ENCODE measurements around the gene INSR. TPM values are rescaled to one million over a fixed set of nuclear protein-coding genes. Genes with fewer than 3 reads are reported as not detected.

The INSR gene
- total and polyA plus RNA-seq, 2 donors (not counting 3 experiments of a cell fraction or from before 2014, with no cell fraction given), result 4.9 to 19.5 TPM

DNA sequence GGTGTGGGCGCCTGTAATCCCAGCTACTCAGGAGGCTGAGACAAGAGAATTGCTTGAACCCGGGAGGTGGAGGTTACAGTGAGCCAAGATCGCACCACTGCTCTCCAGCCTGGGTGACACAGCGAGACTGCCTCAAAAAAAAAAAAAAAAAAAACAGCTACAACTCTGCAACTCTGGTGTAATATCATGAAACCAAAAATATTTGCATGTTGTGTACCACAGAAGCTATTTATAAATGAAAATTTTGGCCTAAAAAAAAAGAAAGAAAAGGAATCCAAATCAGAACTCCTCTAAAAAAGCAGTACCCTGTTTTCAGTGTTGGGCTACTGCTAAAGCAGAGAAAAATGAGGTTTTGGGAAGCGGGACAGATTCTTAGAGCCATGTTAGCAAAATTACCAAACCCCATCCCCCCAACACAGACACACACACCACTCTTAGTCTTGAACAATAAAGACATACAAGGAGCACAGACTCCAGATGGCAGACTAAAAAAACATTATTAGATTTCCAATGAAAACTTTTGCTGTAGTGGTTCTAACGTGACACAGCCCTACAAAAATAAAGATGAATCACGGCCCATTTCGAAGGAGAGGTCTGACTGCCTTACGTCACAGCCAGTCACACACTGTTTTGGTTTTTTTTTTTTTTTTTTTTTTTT, 51.5 kb downstream of the INSR start:
- DNase-seq (ENCODE audit: low read depth, low spot score) (peak; percentile 23), FAIRE-seq (no peak)
- Histone ChIP-seq H3K36me3 (ENCODE audit: control insufficient read depth in 2 of 2, extremely low read depth in 1 of 2, insufficient read depth in 2 of 2, low read length in 2 of 2) (no peaks in the 10 kb centered on the region), H3K4me1 (ENCODE audit: control insufficient read depth, extremely low read depth, insufficient read depth, low read length) (no peaks in the 10 kb centered on the region), H4K20me1 (replicated peaks; ENCODE audit: control insufficient read depth, extremely low read depth, insufficient read depth, low read length) (no peaks in the 10 kb centered on the region), H3K9me1 (replicated peaks; ENCODE audit: control insufficient read depth, extremely low read depth, insufficient read depth, low read length) (no peaks in the 10 kb centered on the region), H3K9me3 (replicated peaks; ENCODE audit: control insufficient read depth, insufficient read depth, low read length) (no peaks in the 10 kb centered on the region), H3K4me2 (ENCODE audit: insufficient read depth, low read length) (no peak overlapping the region), H3K9ac (replicated peaks; ENCODE audit: extremely low read depth, insufficient read depth, low read length) (no peak overlapping the region), H3K27me3 (ENCODE audit: control insufficient read depth in 2 of 2, insufficient read depth in 2 of 2, low read length in 2 of 2) (no peaks in the 10 kb centered on the region), H3K4me3 (replicated peaks in 1 of 3; ENCODE audit: insufficient read depth in 1 of 3, low read depth in 1 of 3, low read length in 3 of 3) (no peak overlapping the region), H3K27ac (ENCODE audit: insufficient read depth, low read depth, low read length) (no peak overlapping the region), H2AFZ (ENCODE audit: low read depth, low read length) (no peak overlapping the region), H3K79me2 (ENCODE audit: control insufficient read depth, insufficient read depth, low read length) (no peaks in the 10 kb centered on the region)
- intact Hi-C loops (cut with micrococcal nuclease), result no loop called here
- dilution Hi-C loops (cut with MboI; ENCODE audit: extremely low pct_ligation_motif_present, low sequenced_read_pairs), result no loop called here
- CTCF ChIA-PET, result interaction anchor here (0.7 kb wide), 1 partner anchor 1202 kb away, joined by 3 read pairs; the partner anchor contains the start of gene HNRNPM
- BruUV-seq (replicated peaks), result no TSS peak
- POLR2A ChIA-PET, result no interaction called here
- TF ChIP-seq GATA2 (IDR thresholded peaks at IDR 0.05; ENCODE audit: insufficient read depth, insufficient read length, low read depth, low read length) (no peak), FOS (IDR thresholded peaks at IDR 0.05; ENCODE audit: borderline replicate concordance, insufficient read depth, low read length) (no peak), EZH2 (IDR thresholded peaks at IDR 0.05; ENCODE audit: borderline replicate concordance, low read depth, low read length, severe bottlenecking) (no peak), MAX (IDR thresholded peaks at IDR 0.05; ENCODE audit: insufficient read depth, insufficient read length) (no peak), POLR2AphosphoS5 (IDR thresholded peaks at IDR 0.05; ENCODE audit: insufficient read depth, low read depth, low read length) (no peak)

DNA sequence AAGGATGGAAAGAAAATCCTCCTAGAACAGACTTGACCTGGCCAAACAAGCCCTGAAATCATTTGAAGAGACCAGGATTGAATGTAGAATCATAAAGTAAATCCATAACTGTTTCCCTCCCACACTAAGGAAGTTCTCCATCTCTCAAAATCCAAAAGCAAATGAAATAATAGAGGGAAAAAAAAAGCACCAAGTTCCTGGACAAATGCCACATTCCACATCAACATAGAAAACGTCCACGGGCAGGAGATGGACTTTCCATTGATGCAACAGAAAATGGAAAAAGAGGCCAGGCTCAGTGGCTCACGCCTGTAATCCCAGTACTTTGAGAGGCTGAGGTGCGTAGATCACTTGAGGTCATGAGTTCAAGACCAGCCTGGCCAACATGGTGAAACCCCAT, 56.2 kb downstream of the INSR start:
- TF ChIP-seq POLR2A (IDR thresholded peaks at IDR 0.05; ENCODE audit: low read depth, low read length), result no peak
- TF ChIP-seq MAX (IDR thresholded peaks at IDR 0.05; ENCODE audit: insufficient read depth, insufficient read length), result no peak
- TF ChIP-seq POLR2AphosphoS5 (IDR thresholded peaks at IDR 0.05; ENCODE audit: insufficient read depth, low read depth, low read length), result no peak
- no peak for TF ChIP-seq CTCF (IDR thresholded peaks at IDR 0.05; ENCODE audit: extremely low read depth in 1 of 2, insufficient read depth in 1 of 2, low read depth in 1 of 2, low read length in 2 of 2)
- no peak for TF ChIP-seq GATA2 (IDR thresholded peaks at IDR 0.05; ENCODE audit: insufficient read depth, insufficient read length, low read depth, low read length)
- TF ChIP-seq MYC (IDR thresholded peaks at IDR 0.05; ENCODE audit: low read depth, low read length), result no peak
- no peak for TF ChIP-seq JUN (IDR thresholded peaks at IDR 0.05; ENCODE audit: borderline replicate concordance, insufficient read depth, insufficient read length, low read depth)
- no peak for TF ChIP-seq EZH2 (IDR thresholded peaks at IDR 0.05; ENCODE audit: borderline replicate concordance, low read depth, low read length, severe bottlenecking)
- no peak for TF ChIP-seq FOS (IDR thresholded peaks at IDR 0.05; ENCODE audit: borderline replicate concordance, insufficient read depth, low read length)
- peak; percentile 27 for DNase-seq (ENCODE audit: low read depth, low spot score)
- H3K9ac ChIP-seq (replicated peaks; ENCODE audit: extremely low read depth, insufficient read depth, low read length), result no peak overlapping the region
- no peak for FAIRE-seq
- no peak overlapping the region for H3K4me2 ChIP-seq (ENCODE audit: insufficient read depth, low read length)
- H3K4me3 ChIP-seq (replicated peaks in 1 of 3; ENCODE audit: insufficient read depth in 1 of 3, low read depth in 1 of 3, low read length in 3 of 3), result no peak overlapping the region
- H2AFZ ChIP-seq (ENCODE audit: low read depth, low read length), result no peak overlapping the region
- ChIA-PET CTCF (no interaction called here), POLR2A (no interaction called here)
- H3K27me3 ChIP-seq (ENCODE audit: control insufficient read depth in 2 of 2, insufficient read depth in 2 of 2, low read length in 2 of 2), result no peaks in the 10 kb centered on the region
- no TSS peak for BruUV-seq (replicated peaks)
- no peaks in the 10 kb centered on the region for H3K9me3 ChIP-seq (replicated peaks; ENCODE audit: control insufficient read depth, insufficient read depth, low read length)
- intact Hi-C loops (cut with micrococcal nuclease), result no loop called here
- H3K9me1 ChIP-seq (replicated peaks; ENCODE audit: control insufficient read depth, extremely low read depth, insufficient read depth, low read length), result no peaks in the 10 kb centered on the region
- dilution Hi-C loops (cut with MboI; ENCODE audit: extremely low pct_ligation_motif_present, low sequenced_read_pairs), result no loop called here
- H4K20me1 ChIP-seq (replicated peaks; ENCODE audit: control insufficient read depth, extremely low read depth, insufficient read depth, low read length), result no peaks in the 10 kb centered on the region
- H3K4me1 ChIP-seq (ENCODE audit: control insufficient read depth, extremely low read depth, insufficient read depth, low read length), result no peaks in the 10 kb centered on the region
- H3K27ac ChIP-seq (ENCODE audit: insufficient read depth, low read depth, low read length), result no peak overlapping the region
- H3K79me2 ChIP-seq (ENCODE audit: control insufficient read depth, insufficient read depth, low read length), result no peaks in the 10 kb centered on the region
- no peaks in the 10 kb centered on the region for H3K36me3 ChIP-seq (ENCODE audit: control insufficient read depth in 2 of 2, extremely low read depth in 1 of 2, insufficient read depth in 2 of 2, low read length in 2 of 2)

Measured in endothelial cell of umbilical vein (primary cell).